Measurements from ENCODE around the gene LRRC74B. TPM values are rescaled to one million over a fixed set of nuclear protein-coding genes. Genes with fewer than 3 reads are reported as not detected.

LRRC74B gene
- total RNA-seq, 4 donors from 2014 or later = not detected

GRCh38 chr22:21028277-21029251 lies 17.2 kb upstream of the LRRC74B start:
- no peaks in the 10 kb centered on the region for H3K9me3 ChIP-seq
- peaks cover 53% of the 10 kb centered on the region for H3K27me3 ChIP-seq
- H3K27ac ChIP-seq = no peak overlapping the region
- H3K36me3 ChIP-seq = no peaks in the 10 kb centered on the region
- H3K4me3 ChIP-seq = no peak overlapping the region
- no peak for ATAC-seq
- no CpG with 5 or more reads among the region's 13 CpGs for WGBS, 2 donors (ENCODE audit: low coverage in 1 of 2)
- TF ChIP-seq, protein P1, sequence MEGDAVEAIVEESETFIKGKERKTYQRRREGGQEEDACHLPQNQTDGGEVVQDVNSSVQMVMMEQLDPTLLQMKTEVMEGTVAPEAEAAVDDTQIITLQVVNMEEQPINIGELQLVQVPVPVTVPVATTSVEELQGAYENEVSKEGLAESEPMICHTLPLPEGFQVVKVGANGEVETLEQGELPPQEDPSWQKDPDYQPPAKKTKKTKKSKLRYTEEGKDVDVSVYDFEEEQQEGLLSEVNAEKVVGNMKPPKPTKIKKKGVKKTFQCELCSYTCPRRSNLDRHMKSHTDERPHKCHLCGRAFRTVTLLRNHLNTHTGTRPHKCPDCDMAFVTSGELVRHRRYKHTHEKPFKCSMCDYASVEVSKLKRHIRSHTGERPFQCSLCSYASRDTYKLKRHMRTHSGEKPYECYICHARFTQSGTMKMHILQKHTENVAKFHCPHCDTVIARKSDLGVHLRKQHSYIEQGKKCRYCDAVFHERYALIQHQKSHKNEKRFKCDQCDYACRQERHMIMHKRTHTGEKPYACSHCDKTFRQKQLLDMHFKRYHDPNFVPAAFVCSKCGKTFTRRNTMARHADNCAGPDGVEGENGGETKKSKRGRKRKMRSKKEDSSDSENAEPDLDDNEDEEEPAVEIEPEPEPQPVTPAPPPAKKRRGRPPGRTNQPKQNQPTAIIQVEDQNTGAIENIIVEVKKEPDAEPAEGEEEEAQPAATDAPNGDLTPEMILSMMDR (IDR thresholded peaks at IDR 0.05) = no peak
- TF ChIP-seq POLR2A (IDR thresholded peaks at IDR 0.05) (no peak), EP300 (IDR thresholded peaks at IDR 0.05) (no peak), POLR2AphosphoS5 (IDR thresholded peaks at IDR 0.05) (no peak)
- peaks cover 0 to 22% (median 5%) of the 10 kb centered on the region in 3 donors for H3K4me1 ChIP-seq

- 60% methylated on average over 3 of the region's 12 CpGs; no CpG with 5 or more reads in 1 of the 2 donors for WGBS, 2 donors (ENCODE audit: low coverage in 1 of 2)
- no peaks in the 10 kb centered on the region for H3K36me3 ChIP-seq
- H3K4me3 ChIP-seq = no peak overlapping the region
- TF ChIP-seq, protein P1 (IDR thresholded peaks at IDR 0.05) = no peak
- no peak for TF ChIP-seq POLR2AphosphoS5 (IDR thresholded peaks at IDR 0.05)
- no peaks in the 10 kb centered on the region for H3K9me3 ChIP-seq
- no peak for ATAC-seq
- peaks cover 0 to 22% (median 5%) of the 10 kb centered on the region in 3 donors for H3K4me1 ChIP-seq
- H3K27ac ChIP-seq = no peak overlapping the region
- peaks cover 60% of the 10 kb centered on the region for H3K27me3 ChIP-seq
Measured at GRCh38 chr22:21029486-21030025, 16.2 kb upstream of the LRRC74B start.

GRCh38 chr22:21030032-21030431 lies 15.7 kb upstream of the LRRC74B start:
- WGBS, 2 donors (ENCODE audit: low coverage in 1 of 2) = 67 to 90% methylated on average over 3 to 9 of the region's 15 CpGs
- Histone ChIP-seq H3K4me1 (peaks cover 0 to 22% (median 5%) of the 10 kb centered on the region in 3 donors), H3K9me3 (no peaks in the 10 kb centered on the region), H3K27ac (no peak overlapping the region), H3K27me3 (peaks cover 60% of the 10 kb centered on the region), H3K36me3 (no peaks in the 10 kb centered on the region), H3K4me3 (no peak overlapping the region)
- TF ChIP-seq POLR2AphosphoS5 (IDR thresholded peaks at IDR 0.05) (no peak), EP300 (IDR thresholded peaks at IDR 0.05) (no peak), POLR2A (IDR thresholded peaks at IDR 0.05) (no peak)
- TF ChIP-seq, protein P1 (IDR thresholded peaks at IDR 0.05) = no peak
- no peak for ATAC-seq

DNA sequence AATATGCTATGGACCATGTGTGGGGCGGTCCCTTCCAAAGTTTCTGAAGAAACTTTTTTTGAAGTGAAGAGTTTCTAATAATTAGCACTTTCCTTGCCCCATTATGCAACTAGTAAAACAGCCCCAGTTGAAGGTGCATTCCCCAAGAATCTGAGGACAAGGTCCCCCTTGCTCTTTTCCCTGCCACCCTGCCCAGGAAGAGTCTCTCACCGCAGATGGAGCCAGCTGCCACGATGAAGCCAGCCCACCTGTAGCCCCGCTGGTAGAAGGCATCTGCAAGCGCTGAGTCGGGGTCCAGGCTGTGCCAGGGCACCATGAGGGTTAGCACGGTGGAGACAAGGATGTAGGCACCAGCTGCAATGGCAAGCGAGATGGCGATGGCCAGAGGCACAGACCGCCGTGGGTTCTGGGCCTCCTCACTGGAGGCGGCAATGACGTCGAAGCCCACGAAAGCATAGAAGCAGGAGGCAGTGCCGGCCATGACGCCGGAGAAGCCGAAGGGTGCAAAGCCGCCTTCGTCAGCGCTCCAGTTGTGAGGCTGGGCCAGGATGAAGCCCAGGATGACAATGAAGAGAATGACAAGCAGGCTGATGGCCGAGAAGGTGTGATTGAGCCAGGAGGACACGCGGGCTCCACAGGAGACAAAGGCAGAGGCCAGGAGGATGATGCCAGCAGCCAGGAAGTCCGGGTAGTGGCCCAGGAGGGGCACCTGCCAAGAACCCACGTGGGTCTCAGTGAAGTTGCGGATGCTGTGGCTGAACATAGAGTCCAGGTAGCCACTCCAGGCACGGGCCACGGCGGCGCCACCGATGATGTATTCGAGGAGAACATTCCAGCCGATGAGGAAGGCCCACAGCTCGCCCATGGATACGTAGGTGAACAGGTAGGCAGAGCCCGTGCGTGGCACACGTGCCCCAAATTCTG lies 14.9 kb upstream of the LRRC74B start:
- no peak overlapping the region for H3K4me3 ChIP-seq
- ATAC-seq = no peak
- WGBS, 2 donors (ENCODE audit: low coverage in 1 of 2) = 88 to 91% methylated on average over 7 to 24 of the region's 40 CpGs
- H3K4me1 ChIP-seq = peaks cover 0 to 22% (median 5%) of the 10 kb centered on the region in 3 donors
- peaks cover 60% of the 10 kb centered on the region for H3K27me3 ChIP-seq
- no peak overlapping the region for H3K27ac ChIP-seq
- no peak for TF ChIP-seq POLR2AphosphoS5 (IDR thresholded peaks at IDR 0.05)
- TF ChIP-seq EP300 (IDR thresholded peaks at IDR 0.05) = no peak
- TF ChIP-seq, protein P1 (IDR thresholded peaks at IDR 0.05) = no peak
- no peak for TF ChIP-seq POLR2A (IDR thresholded peaks at IDR 0.05)
- no peaks in the 10 kb centered on the region for H3K36me3 ChIP-seq
- no peaks in the 10 kb centered on the region for H3K9me3 ChIP-seq

Data from gastroesophageal sphincter (tissue), 4 donors.